GM21528 (cell line): ENCODE results near the gene RPS21.

ENCODE experiments used
- ATAC-seq: cut with Tn5 transposase; IDR thresholded peaks from one replicate; pipeline ENCODE4 v1.9.1; 2021; ENCODE audit warnings: mild to moderate bottlenecking, moderate library complexity; ENCODE audit not compliant: unreplicated experiment, low FRiP score

Gene RPS21

GRCh38 chr20:62353289-62354030 is 33.4 kb upstream of the RPS21 start:
- no peak for ATAC-seq

GRCh38 chr20:62354031-62354808 is 32.7 kb upstream of the RPS21 start:
- ATAC-seq = no peak

GRCh38 chr20:62354811-62355341 is 32.0 kb upstream of the RPS21 start:
- ATAC-seq = no peak

- ATAC-seq = no peak
These were observed 31.4 kb upstream of the RPS21 start for GRCh38 chr20:62355516-62355877.

- no peak for ATAC-seq
These were observed 30.9 kb upstream of the RPS21 start for GRCh38 chr20:62355878-62356588.

GRCh38 chr20:62356589-62357186 is 30.2 kb upstream of the RPS21 start:
- ATAC-seq = no peak

GRCh38 chr20:62357187-62357667 is 29.7 kb upstream of the RPS21 start:
- no peak for ATAC-seq

- ATAC-seq = no peak
These were observed 29.2 kb upstream of the RPS21 start for GRCh38 chr20:62357681-62358080.

GRCh38 chr20:62358171-62359042 is 28.5 kb upstream of the RPS21 start:
- no peak for ATAC-seq

GRCh38 chr20:62359043-62359490 is 27.8 kb upstream of the RPS21 start:
- ATAC-seq = no peak

- ATAC-seq = no peak
These were observed 27.3 kb upstream of the RPS21 start for GRCh38 chr20:62359491-62360121.

GRCh38 chr20:62360854-62361798 is 25.8 kb upstream of the RPS21 start:
- ATAC-seq = no peak

GRCh38 chr20:62361799-62362589 is 24.9 kb upstream of the RPS21 start:
- ATAC-seq = no peak

- no peak for ATAC-seq
These were observed 24.3 kb upstream of the RPS21 start for GRCh38 chr20:62362590-62362940.

GRCh38 chr20:62362991-62363919 is 23.6 kb upstream of the RPS21 start:
- ATAC-seq = no peak
